ENCODE measurements around the gene C5orf63.
A peak's percentile ranks its signal among the peaks of the same experiment; 100 is the strongest.

C5orf63 gene

GRCh38 chr5:127088251-127088650, 14.9 kb upstream of the C5orf63 start:
- Histone ChIP-seq H3K9ac (ENCODE audit: low read length) (no peak overlapping the region), H4K91ac (ENCODE audit: low read length) (no peak overlapping the region), H3K4me1 (ENCODE audit: control insufficient read depth, insufficient read depth, low read depth, low read length) (no peaks in the 10 kb centered on the region), H3K27me3 (ENCODE audit: control insufficient read depth in 1 of 2, insufficient read depth in 1 of 2, low read length in 2 of 2) (no peaks in the 10 kb centered on the region), H2BK5ac (ENCODE audit: low read depth, low read length, poor library complexity, severe bottlenecking) (no peak overlapping the region), H3K23ac (ENCODE audit: low read length in 2 of 2) (no peak overlapping the region), H3K79me1 (replicated peaks; ENCODE audit: low read length, poor library complexity, severe bottlenecking) (no peaks in the 10 kb centered on the region), H2BK15ac (ENCODE audit: low read depth, poor library complexity, severe bottlenecking) (no peak overlapping the region), H3K36me3 (ENCODE audit: control insufficient read depth in 1 of 2, insufficient read depth in 2 of 2, low read depth in 1 of 2, low read length in 2 of 2) (no peaks in the 10 kb centered on the region), H2BK12ac (ENCODE audit: low read length in 2 of 2) (no peak overlapping the region), H2AFZ (ENCODE audit: low read depth, low read length) (peak overlapping the region; percentile 39), H4K8ac (ENCODE audit: low read length) (no peak overlapping the region), H3K4me2 (ENCODE audit: low read length, poor library complexity, severe bottlenecking) (no peak overlapping the region), H3K18ac (ENCODE audit: low read depth in 1 of 2, low read length in 2 of 2) (no peak overlapping the region), H2BK120ac (ENCODE audit: low read depth, low read length) (no peak overlapping the region), H3K4ac (ENCODE audit: low read depth in 1 of 2, low read length in 2 of 2) (no peak overlapping the region), H3K4me3 (ENCODE audit: insufficient read depth in 1 of 2, low read depth in 1 of 2, low read length in 2 of 2) (no peak overlapping the region), H3K27ac (ENCODE audit: low read length, poor library complexity, severe bottlenecking) (no peak overlapping the region), H3K9me3 (ENCODE audit: control insufficient read depth, low read length) (no peaks in the 10 kb centered on the region), H2AK5ac (ENCODE audit: low read length, severe bottlenecking) (no peak overlapping the region), H3K14ac (ENCODE audit: low read length in 2 of 2) (no peak overlapping the region)
- WGBS, result 0% methylated on average over 1 of the region's 1 CpG
- DNase-seq, result peak; percentile 98

- Histone ChIP-seq H3K4me2 (ENCODE audit: low read length, poor library complexity, severe bottlenecking) (no peak overlapping the region), H3K23ac (ENCODE audit: low read length in 2 of 2) (no peak overlapping the region), H2AK5ac (ENCODE audit: low read length, severe bottlenecking) (no peak overlapping the region), H2BK12ac (ENCODE audit: low read length in 2 of 2) (no peak overlapping the region), H3K9me3 (ENCODE audit: control insufficient read depth, low read length) (no peaks in the 10 kb centered on the region), H3K27ac (ENCODE audit: low read length, poor library complexity, severe bottlenecking) (no peak overlapping the region), H3K27me3 (ENCODE audit: control insufficient read depth in 1 of 2, insufficient read depth in 1 of 2, low read length in 2 of 2) (no peaks in the 10 kb centered on the region), H3K79me1 (replicated peaks; ENCODE audit: low read length, poor library complexity, severe bottlenecking) (no peaks in the 10 kb centered on the region), H3K4ac (ENCODE audit: low read depth in 1 of 2, low read length in 2 of 2) (no peak overlapping the region), H4K8ac (ENCODE audit: low read length) (no peak overlapping the region), H2AFZ (ENCODE audit: low read depth, low read length) (no peak overlapping the region), H2BK120ac (ENCODE audit: low read depth, low read length) (no peak overlapping the region), H3K4me3 (ENCODE audit: insufficient read depth in 1 of 2, low read depth in 1 of 2, low read length in 2 of 2) (no peak overlapping the region), H3K9ac (ENCODE audit: low read length) (no peak overlapping the region), H2BK5ac (ENCODE audit: low read depth, low read length, poor library complexity, severe bottlenecking) (no peak overlapping the region), H3K36me3 (ENCODE audit: control insufficient read depth in 1 of 2, insufficient read depth in 2 of 2, low read depth in 1 of 2, low read length in 2 of 2) (no peaks in the 10 kb centered on the region), H3K18ac (ENCODE audit: low read depth in 1 of 2, low read length in 2 of 2) (no peak overlapping the region), H2BK15ac (ENCODE audit: low read depth, poor library complexity, severe bottlenecking) (no peak overlapping the region), H4K91ac (ENCODE audit: low read length) (no peak overlapping the region), H3K4me1 (ENCODE audit: control insufficient read depth, insufficient read depth, low read depth, low read length) (no peaks in the 10 kb centered on the region), H3K14ac (ENCODE audit: low read length in 2 of 2) (no peak overlapping the region)
- DNase-seq, result no peak
- no CpG with 5 or more reads among the region's 2 CpGs for WGBS
Measured at GRCh38 chr5:127086589-127086988, 13.3 kb upstream of the C5orf63 start.

GRCh38 chr5:127085796-127086195, 12.5 kb upstream of the C5orf63 start:
- peak; percentile 16 for DNase-seq
- 86% methylated on average over 5 of the region's 5 CpGs for WGBS

GRCh38 chr5:127085371-127085770, 12.1 kb upstream of the C5orf63 start:
- H3K36me3 ChIP-seq (ENCODE audit: control insufficient read depth in 1 of 2, insufficient read depth in 2 of 2, low read depth in 1 of 2, low read length in 2 of 2), result no peaks in the 10 kb centered on the region
- H2BK120ac ChIP-seq (ENCODE audit: low read depth, low read length), result no peak overlapping the region
- no peaks in the 10 kb centered on the region for H3K79me1 ChIP-seq (replicated peaks; ENCODE audit: low read length, poor library complexity, severe bottlenecking)
- H2AFZ ChIP-seq (ENCODE audit: low read depth, low read length), result peak overlapping the region; percentile 29
- H3K4me3 ChIP-seq (ENCODE audit: insufficient read depth in 1 of 2, low read depth in 1 of 2, low read length in 2 of 2), result no peak overlapping the region
- H3K4ac ChIP-seq (ENCODE audit: low read depth in 1 of 2, low read length in 2 of 2), result no peak overlapping the region
- no peak overlapping the region for H3K4me2 ChIP-seq (ENCODE audit: low read length, poor library complexity, severe bottlenecking)
- no peak overlapping the region for H3K27ac ChIP-seq (ENCODE audit: low read length, poor library complexity, severe bottlenecking)
- H2AK5ac ChIP-seq (ENCODE audit: low read length, severe bottlenecking), result no peak overlapping the region
- no peak overlapping the region for H2BK15ac ChIP-seq (ENCODE audit: low read depth, poor library complexity, severe bottlenecking)
- H3K27me3 ChIP-seq (ENCODE audit: control insufficient read depth in 1 of 2, insufficient read depth in 1 of 2, low read length in 2 of 2), result no peaks in the 10 kb centered on the region
- no peaks in the 10 kb centered on the region for H3K9me3 ChIP-seq (ENCODE audit: control insufficient read depth, low read length)
- no peak overlapping the region for H3K9ac ChIP-seq (ENCODE audit: low read length)
- H4K8ac ChIP-seq (ENCODE audit: low read length), result no peak overlapping the region
- 80% methylated on average over 2 of the region's 2 CpGs for WGBS
- H3K18ac ChIP-seq (ENCODE audit: low read depth in 1 of 2, low read length in 2 of 2), result no peak overlapping the region
- no peak overlapping the region for H3K14ac ChIP-seq (ENCODE audit: low read length in 2 of 2)
- no peak overlapping the region for H2BK12ac ChIP-seq (ENCODE audit: low read length in 2 of 2)
- H4K91ac ChIP-seq (ENCODE audit: low read length), result no peak overlapping the region
- no peak overlapping the region for H3K23ac ChIP-seq (ENCODE audit: low read length in 2 of 2)
- no peak overlapping the region for H2BK5ac ChIP-seq (ENCODE audit: low read depth, low read length, poor library complexity, severe bottlenecking)
- DNase-seq, result no peak
- H3K4me1 ChIP-seq (ENCODE audit: control insufficient read depth, insufficient read depth, low read depth, low read length), result no peaks in the 10 kb centered on the region

More at GRCh38 chr5:127085796-127086195, 12.5 kb upstream of the C5orf63 start:
- H3K23ac ChIP-seq (ENCODE audit: low read length in 2 of 2), result no peak overlapping the region
- no peaks in the 10 kb centered on the region for H3K27me3 ChIP-seq (ENCODE audit: control insufficient read depth in 1 of 2, insufficient read depth in 1 of 2, low read length in 2 of 2)
- H4K91ac ChIP-seq (ENCODE audit: low read length), result no peak overlapping the region
- H3K4me1 ChIP-seq (ENCODE audit: control insufficient read depth, insufficient read depth, low read depth, low read length), result no peaks in the 10 kb centered on the region
- no peaks in the 10 kb centered on the region for H3K36me3 ChIP-seq (ENCODE audit: control insufficient read depth in 1 of 2, insufficient read depth in 2 of 2, low read depth in 1 of 2, low read length in 2 of 2)
- no peak overlapping the region for H3K9ac ChIP-seq (ENCODE audit: low read length)
- H3K9me3 ChIP-seq (ENCODE audit: control insufficient read depth, low read length), result no peaks in the 10 kb centered on the region
- no peak overlapping the region for H3K27ac ChIP-seq (ENCODE audit: low read length, poor library complexity, severe bottlenecking)
- no peak overlapping the region for H4K8ac ChIP-seq (ENCODE audit: low read length)
- H3K4me2 ChIP-seq (ENCODE audit: low read length, poor library complexity, severe bottlenecking), result no peak overlapping the region
- H2BK15ac ChIP-seq (ENCODE audit: low read depth, poor library complexity, severe bottlenecking), result no peak overlapping the region
- no peak overlapping the region for H2AFZ ChIP-seq (ENCODE audit: low read depth, low read length)
- no peak overlapping the region for H2BK5ac ChIP-seq (ENCODE audit: low read depth, low read length, poor library complexity, severe bottlenecking)
- H2AK5ac ChIP-seq (ENCODE audit: low read length, severe bottlenecking), result no peak overlapping the region
- H3K79me1 ChIP-seq (replicated peaks; ENCODE audit: low read length, poor library complexity, severe bottlenecking), result no peaks in the 10 kb centered on the region
- no peak overlapping the region for H3K14ac ChIP-seq (ENCODE audit: low read length in 2 of 2)
- H3K18ac ChIP-seq (ENCODE audit: low read depth in 1 of 2, low read length in 2 of 2), result no peak overlapping the region
- no peak overlapping the region for H3K4me3 ChIP-seq (ENCODE audit: insufficient read depth in 1 of 2, low read depth in 1 of 2, low read length in 2 of 2)
- peak overlapping the region in 1 of 2 experiments; percentile 28 for H2BK12ac ChIP-seq (ENCODE audit: low read length in 2 of 2)
- no peak overlapping the region for H3K4ac ChIP-seq (ENCODE audit: low read depth in 1 of 2, low read length in 2 of 2)
- no peak overlapping the region for H2BK120ac ChIP-seq (ENCODE audit: low read depth, low read length)
